Measurements from ENCODE around the gene CCDC13. TPM values are rescaled to one million over a fixed set of nuclear protein-coding genes. Genes with fewer than 3 reads are reported as not detected.

Gene CCDC13
- total and polyA plus RNA-seq, 2 experiments from 2014 or later: 0.22 to 1.1 TPM

GRCh38 chr3:42801048-42801620 lies 28.1 kb upstream of the CCDC13 start:
- H3K79me2 ChIP-seq (ENCODE audit: insufficient read depth): peaks cover 56% of the 10 kb centered on the region
- H2AFZ ChIP-seq: no peak overlapping the region
- no peaks in the 10 kb centered on the region for H4K20me1 ChIP-seq (ENCODE audit: insufficient read depth)
- no peaks in the 10 kb centered on the region for H3K9me3 ChIP-seq (ENCODE audit: low read depth)
- peaks cover 14% of the 10 kb centered on the region for H3F3A ChIP-seq (ENCODE audit: insufficient read depth)
- no peak overlapping the region for H3K27ac ChIP-seq
- H3K4me1 ChIP-seq (ENCODE audit: insufficient read depth): peaks cover 11% of the 10 kb centered on the region
- H3K9me2 ChIP-seq (ENCODE audit: insufficient read depth): no peaks in the 10 kb centered on the region
- H3K36me3 ChIP-seq (ENCODE audit: low read depth): no peaks in the 10 kb centered on the region
- H3K27me3 ChIP-seq (replicated peaks; ENCODE audit: insufficient read depth): no peaks in the 10 kb centered on the region
- no peak overlapping the region for H3K4me2 ChIP-seq (ENCODE audit: unreplicated experiment)
- no peak for DNase-seq
- no peak overlapping the region for H3K4me3 ChIP-seq
- H3K9ac ChIP-seq: no peak overlapping the region
- in situ Hi-C loops (cut with MboI): no loop called here
- WGBS, 2 experiments (ENCODE audit: low coverage in 1 of 2, low lambda C conversion rate in 2 of 2, missing lambda C conversion rate in 2 of 2): 90 to 93% methylated on average over 3 of the region's 3 CpGs
- TF ChIP-seq EZH2phosphoT487 (IDR thresholded peaks at IDR 0.05; ENCODE audit: insufficient read depth, low read depth): no peak
- no peak for TF ChIP-seq EZH2 (IDR thresholded peaks at IDR 0.05; ENCODE audit: insufficient read depth, poor library complexity, severe bottlenecking)

- in situ Hi-C loops (cut with MboI): no loop called here
- H3F3A ChIP-seq (ENCODE audit: insufficient read depth): peaks cover 14% of the 10 kb centered on the region
- no peak overlapping the region for H3K4me2 ChIP-seq (ENCODE audit: unreplicated experiment)
- DNase-seq: no peak
- H3K9ac ChIP-seq: no peak overlapping the region
- no peaks in the 10 kb centered on the region for H3K9me3 ChIP-seq (ENCODE audit: low read depth)
- H3K79me2 ChIP-seq (ENCODE audit: insufficient read depth): peaks cover 64% of the 10 kb centered on the region
- TF ChIP-seq EZH2phosphoT487 (IDR thresholded peaks at IDR 0.05; ENCODE audit: insufficient read depth, low read depth) (no peak), EZH2 (IDR thresholded peaks at IDR 0.05; ENCODE audit: insufficient read depth, poor library complexity, severe bottlenecking) (no peak)
- no peak overlapping the region for H3K4me3 ChIP-seq
- no peak overlapping the region for H2AFZ ChIP-seq
- H3K27me3 ChIP-seq (replicated peaks; ENCODE audit: insufficient read depth): no peaks in the 10 kb centered on the region
- H3K9me2 ChIP-seq (ENCODE audit: insufficient read depth): no peaks in the 10 kb centered on the region
- no peaks in the 10 kb centered on the region for H4K20me1 ChIP-seq (ENCODE audit: insufficient read depth)
- no peak overlapping the region for H3K27ac ChIP-seq
- 98 to 100% methylated on average over 2 of the region's 2 CpGs for WGBS, 2 experiments (ENCODE audit: low coverage in 1 of 2, low lambda C conversion rate in 2 of 2, missing lambda C conversion rate in 2 of 2)
- H3K36me3 ChIP-seq (ENCODE audit: low read depth): no peaks in the 10 kb centered on the region
- H3K4me1 ChIP-seq (ENCODE audit: insufficient read depth): peaks cover 11% of the 10 kb centered on the region
These were observed 27.2 kb upstream of the CCDC13 start for GRCh38 chr3:42800251-42800650.

- no peak overlapping the region for H2AFZ ChIP-seq
- no peaks in the 10 kb centered on the region for H4K20me1 ChIP-seq (ENCODE audit: insufficient read depth)
- H3K27me3 ChIP-seq (replicated peaks; ENCODE audit: insufficient read depth): no peaks in the 10 kb centered on the region
- H3K36me3 ChIP-seq (ENCODE audit: low read depth): no peaks in the 10 kb centered on the region
- peaks cover 73% of the 10 kb centered on the region for H3K79me2 ChIP-seq (ENCODE audit: insufficient read depth)
- WGBS, 2 experiments (ENCODE audit: low coverage in 1 of 2, low lambda C conversion rate in 2 of 2, missing lambda C conversion rate in 2 of 2): 84 to 85% methylated on average over 7 of the region's 7 CpGs
- in situ Hi-C loops (cut with MboI): no loop called here
- H3K4me1 ChIP-seq (ENCODE audit: insufficient read depth): peaks cover 11% of the 10 kb centered on the region
- no peak overlapping the region for H3K4me2 ChIP-seq (ENCODE audit: unreplicated experiment)
- no peaks in the 10 kb centered on the region for H3K9me2 ChIP-seq (ENCODE audit: insufficient read depth)
- no peak for DNase-seq
- H3K4me3 ChIP-seq: no peak overlapping the region
- no peak overlapping the region for H3K9ac ChIP-seq
- H3F3A ChIP-seq (ENCODE audit: insufficient read depth): peaks cover 14% of the 10 kb centered on the region
- no peak for TF ChIP-seq EZH2 (IDR thresholded peaks at IDR 0.05; ENCODE audit: insufficient read depth, poor library complexity, severe bottlenecking)
- H3K27ac ChIP-seq: no peak overlapping the region
- no peaks in the 10 kb centered on the region for H3K9me3 ChIP-seq (ENCODE audit: low read depth)
These were observed 26.3 kb upstream of the CCDC13 start for GRCh38 chr3:42799376-42799775.

- in situ Hi-C loops (cut with MboI): no loop called here
- peaks cover 61% of the 10 kb centered on the region for H3K79me2 ChIP-seq (ENCODE audit: insufficient read depth)
These were observed 23.4 kb upstream of the CCDC13 start for GRCh38 chr3:42796332-42796885.

More at GRCh38 chr3:42796332-42796885, 23.4 kb upstream of the CCDC13 start:
- Histone ChIP-seq H3K9me2 (ENCODE audit: insufficient read depth) (no peaks in the 10 kb centered on the region), H3K36me3 (ENCODE audit: low read depth) (no peaks in the 10 kb centered on the region), H3K27me3 (replicated peaks; ENCODE audit: insufficient read depth) (no peaks in the 10 kb centered on the region), H3K9ac (no peak overlapping the region), H3K4me3 (no peak overlapping the region), H3F3A (ENCODE audit: insufficient read depth) (no peaks in the 10 kb centered on the region), H2AFZ (no peak overlapping the region), H3K9me3 (ENCODE audit: low read depth) (no peaks in the 10 kb centered on the region), H3K4me2 (ENCODE audit: unreplicated experiment) (no peak overlapping the region), H4K20me1 (ENCODE audit: insufficient read depth) (no peaks in the 10 kb centered on the region), H3K27ac (no peak overlapping the region), H3K4me1 (ENCODE audit: insufficient read depth) (no peaks in the 10 kb centered on the region)
- 66 to 80% methylated on average over 4 to 5 of the region's 5 CpGs for WGBS, 2 experiments (ENCODE audit: low coverage in 1 of 2, low lambda C conversion rate in 2 of 2, missing lambda C conversion rate in 2 of 2)
- no peak for DNase-seq
- TF ChIP-seq EZH2phosphoT487 (IDR thresholded peaks at IDR 0.05; ENCODE audit: insufficient read depth, low read depth): no peak

All from GM23248 (cell line).